ENCODE data around the gene CSNK1E.

- TF ChIP-seq CTCF (IDR thresholded peaks at IDR 0.05; ENCODE audit: low read depth, low read length) (no peak), POLR2A (IDR thresholded peaks at IDR 0.05; ENCODE audit: extremely low read depth, insufficient read length) (no peak), MAX (IDR thresholded peaks at IDR 0.05; ENCODE audit: low read depth, low read length) (no peak)
Observed at GRCh38 chr22:38347181-38347943, 30.1 kb upstream of the CSNK1E start.
